H1 (cell line): ENCODE measurements around the gene VMP1. TPM values are rescaled to one million over a fixed set of nuclear protein-coding genes. Genes with fewer than 3 reads are reported as not detected.

Experiments used
- CEBPB ChIP-seq: IDR thresholded peaks from 2 replicates; pipeline ENCODE4 v1.6.1; 2012; ENCODE audit warnings: low read depth, low read length
- CTBP2 ChIP-seq: IDR thresholded peaks from 2 replicates; pipeline ENCODE4 v1.7.0; 2011; ENCODE audit warnings: borderline replicate concordance, mild to moderate bottlenecking, moderate library complexity, mixed read lengths, low read length; ENCODE audit not compliant: insufficient read depth, insufficient read length
- EP300 ChIP-seq, 2 experiments: IDR thresholded peaks; 1 replicate in 1 of 2; 2 replicates in 1 of 2; pipeline ENCODE4 v1.6.1; 2011 to 2012; ENCODE audit warnings: low read depth in 2 of 2, low read length in 2 of 2, mild to moderate bottlenecking in 2 of 2, borderline replicate concordance in 1 of 2, inconsistent platforms in 1 of 2, moderate library complexity in 1 of 2
- MAFK ChIP-seq: IDR thresholded peaks from 2 replicates; pipeline ENCODE4 v1.6.1; 2012; ENCODE audit warnings: low read depth, mild to moderate bottlenecking, improper control_type of control experiment, low read length
- NANOG ChIP-seq: IDR thresholded peaks from 2 replicates; pipeline ENCODE4 v1.6.1; 2011; ENCODE audit warnings: low read length, low read depth, mild to moderate bottlenecking, inconsistent platforms; ENCODE audit not compliant: insufficient read depth, poor library complexity, severe bottlenecking
- RFX5 ChIP-seq: IDR thresholded peaks from 2 replicates; pipeline ENCODE4 v1.6.1; 2011; ENCODE audit warnings: low read depth, low read length, improper control_type of control experiment, borderline replicate concordance
- RXRA ChIP-seq: IDR thresholded peaks from 2 replicates; pipeline ENCODE4 v1.6.1; 2011; ENCODE audit warnings: low read depth, mild to moderate bottlenecking, low read length, moderate library complexity; ENCODE audit not compliant: insufficient read depth
- SIRT6 ChIP-seq: IDR thresholded peaks from one replicate; pipeline ENCODE4 v1.7.1; 2012; ENCODE audit warnings: low read length, inconsistent platforms
- SP2 ChIP-seq: IDR thresholded peaks from 2 replicates; pipeline ENCODE4 v1.6.1; 2012; ENCODE audit warnings: mild to moderate bottlenecking, low read length, inconsistent platforms
- TBP ChIP-seq: IDR thresholded peaks from 2 replicates; pipeline ENCODE4 v1.6.1; 2011; ENCODE audit warnings: low read depth, low read length, improper control_type of control experiment
- polyA plus RNA-seq, 7 experiments: library from polyadenylated mRNA; depleted of rRNA in 3 of 7; stranded (reverse) in 5 of 7; unstranded in 2 of 7; fragments of >200 nt in 5 of 7; fragments of 200-250 nt in 2 of 7; gene quantifications; 1 replicate in 5 of 7; 2 replicates in 1 of 7; 4 replicates in 1 of 7; pipeline versions ENCODE4 v1.2.1 to v1.2.3, GENCODE V29; 2011 to 2013; ENCODE audit warnings: missing spikeins in 2 of 7, mixed read lengths in 2 of 7
- total RNA-seq: library from RNA; stranded (reverse); fragmentation: NEBNext Ultra II Directional; extraction: Animal tissue kit (Norgen Biotek cat#: 25700); gene quantifications from 2 replicates; pipeline ENCODE4 v1.2.1, GENCODE V29; 2021
- TF ChIP-seq, protein P1 (sequence below): fragments of 300-600 bp; sonication (generic); IDR thresholded peaks from 2 replicates; pipeline ENCODE4 v1.7.1; 2012; ENCODE audit warnings: low read length, moderate library complexity, mild to moderate bottlenecking, inconsistent platforms; ENCODE audit not compliant: insufficient replicate concordance
- TF ChIP-seq, protein P2 (sequence below): IDR thresholded peaks from 2 replicates; pipeline ENCODE4 v1.6.1; 2012; ENCODE audit warnings: inconsistent platforms

Gene VMP1
- total and polyA plus RNA-seq, 2 of the 8 experiments (the other 6 are each of a cell fraction or from before 2014, with no cell fraction given): 45.0 to 92.7 TPM

DNA sequence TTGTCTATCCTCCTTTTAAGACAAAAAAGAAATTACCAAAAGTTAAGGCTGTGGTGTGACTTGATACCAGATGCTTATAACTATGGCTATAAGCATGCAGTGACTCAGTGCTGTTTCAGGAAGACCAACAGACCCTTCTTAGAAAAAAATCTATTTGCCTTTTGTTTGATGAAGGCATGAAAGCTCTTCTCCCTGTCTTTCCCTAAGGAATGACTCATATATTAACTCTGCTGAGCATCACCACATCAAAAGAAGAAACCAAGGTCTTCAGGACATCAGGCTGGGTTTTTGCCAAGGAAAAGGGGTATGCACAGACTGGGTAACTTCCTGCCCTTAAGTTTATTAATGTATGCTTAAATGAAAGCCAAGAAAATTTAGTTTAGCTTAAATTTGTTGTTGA, 47.1 kb downstream of the VMP1 start (continued):
- TF ChIP-seq, protein P1, sequence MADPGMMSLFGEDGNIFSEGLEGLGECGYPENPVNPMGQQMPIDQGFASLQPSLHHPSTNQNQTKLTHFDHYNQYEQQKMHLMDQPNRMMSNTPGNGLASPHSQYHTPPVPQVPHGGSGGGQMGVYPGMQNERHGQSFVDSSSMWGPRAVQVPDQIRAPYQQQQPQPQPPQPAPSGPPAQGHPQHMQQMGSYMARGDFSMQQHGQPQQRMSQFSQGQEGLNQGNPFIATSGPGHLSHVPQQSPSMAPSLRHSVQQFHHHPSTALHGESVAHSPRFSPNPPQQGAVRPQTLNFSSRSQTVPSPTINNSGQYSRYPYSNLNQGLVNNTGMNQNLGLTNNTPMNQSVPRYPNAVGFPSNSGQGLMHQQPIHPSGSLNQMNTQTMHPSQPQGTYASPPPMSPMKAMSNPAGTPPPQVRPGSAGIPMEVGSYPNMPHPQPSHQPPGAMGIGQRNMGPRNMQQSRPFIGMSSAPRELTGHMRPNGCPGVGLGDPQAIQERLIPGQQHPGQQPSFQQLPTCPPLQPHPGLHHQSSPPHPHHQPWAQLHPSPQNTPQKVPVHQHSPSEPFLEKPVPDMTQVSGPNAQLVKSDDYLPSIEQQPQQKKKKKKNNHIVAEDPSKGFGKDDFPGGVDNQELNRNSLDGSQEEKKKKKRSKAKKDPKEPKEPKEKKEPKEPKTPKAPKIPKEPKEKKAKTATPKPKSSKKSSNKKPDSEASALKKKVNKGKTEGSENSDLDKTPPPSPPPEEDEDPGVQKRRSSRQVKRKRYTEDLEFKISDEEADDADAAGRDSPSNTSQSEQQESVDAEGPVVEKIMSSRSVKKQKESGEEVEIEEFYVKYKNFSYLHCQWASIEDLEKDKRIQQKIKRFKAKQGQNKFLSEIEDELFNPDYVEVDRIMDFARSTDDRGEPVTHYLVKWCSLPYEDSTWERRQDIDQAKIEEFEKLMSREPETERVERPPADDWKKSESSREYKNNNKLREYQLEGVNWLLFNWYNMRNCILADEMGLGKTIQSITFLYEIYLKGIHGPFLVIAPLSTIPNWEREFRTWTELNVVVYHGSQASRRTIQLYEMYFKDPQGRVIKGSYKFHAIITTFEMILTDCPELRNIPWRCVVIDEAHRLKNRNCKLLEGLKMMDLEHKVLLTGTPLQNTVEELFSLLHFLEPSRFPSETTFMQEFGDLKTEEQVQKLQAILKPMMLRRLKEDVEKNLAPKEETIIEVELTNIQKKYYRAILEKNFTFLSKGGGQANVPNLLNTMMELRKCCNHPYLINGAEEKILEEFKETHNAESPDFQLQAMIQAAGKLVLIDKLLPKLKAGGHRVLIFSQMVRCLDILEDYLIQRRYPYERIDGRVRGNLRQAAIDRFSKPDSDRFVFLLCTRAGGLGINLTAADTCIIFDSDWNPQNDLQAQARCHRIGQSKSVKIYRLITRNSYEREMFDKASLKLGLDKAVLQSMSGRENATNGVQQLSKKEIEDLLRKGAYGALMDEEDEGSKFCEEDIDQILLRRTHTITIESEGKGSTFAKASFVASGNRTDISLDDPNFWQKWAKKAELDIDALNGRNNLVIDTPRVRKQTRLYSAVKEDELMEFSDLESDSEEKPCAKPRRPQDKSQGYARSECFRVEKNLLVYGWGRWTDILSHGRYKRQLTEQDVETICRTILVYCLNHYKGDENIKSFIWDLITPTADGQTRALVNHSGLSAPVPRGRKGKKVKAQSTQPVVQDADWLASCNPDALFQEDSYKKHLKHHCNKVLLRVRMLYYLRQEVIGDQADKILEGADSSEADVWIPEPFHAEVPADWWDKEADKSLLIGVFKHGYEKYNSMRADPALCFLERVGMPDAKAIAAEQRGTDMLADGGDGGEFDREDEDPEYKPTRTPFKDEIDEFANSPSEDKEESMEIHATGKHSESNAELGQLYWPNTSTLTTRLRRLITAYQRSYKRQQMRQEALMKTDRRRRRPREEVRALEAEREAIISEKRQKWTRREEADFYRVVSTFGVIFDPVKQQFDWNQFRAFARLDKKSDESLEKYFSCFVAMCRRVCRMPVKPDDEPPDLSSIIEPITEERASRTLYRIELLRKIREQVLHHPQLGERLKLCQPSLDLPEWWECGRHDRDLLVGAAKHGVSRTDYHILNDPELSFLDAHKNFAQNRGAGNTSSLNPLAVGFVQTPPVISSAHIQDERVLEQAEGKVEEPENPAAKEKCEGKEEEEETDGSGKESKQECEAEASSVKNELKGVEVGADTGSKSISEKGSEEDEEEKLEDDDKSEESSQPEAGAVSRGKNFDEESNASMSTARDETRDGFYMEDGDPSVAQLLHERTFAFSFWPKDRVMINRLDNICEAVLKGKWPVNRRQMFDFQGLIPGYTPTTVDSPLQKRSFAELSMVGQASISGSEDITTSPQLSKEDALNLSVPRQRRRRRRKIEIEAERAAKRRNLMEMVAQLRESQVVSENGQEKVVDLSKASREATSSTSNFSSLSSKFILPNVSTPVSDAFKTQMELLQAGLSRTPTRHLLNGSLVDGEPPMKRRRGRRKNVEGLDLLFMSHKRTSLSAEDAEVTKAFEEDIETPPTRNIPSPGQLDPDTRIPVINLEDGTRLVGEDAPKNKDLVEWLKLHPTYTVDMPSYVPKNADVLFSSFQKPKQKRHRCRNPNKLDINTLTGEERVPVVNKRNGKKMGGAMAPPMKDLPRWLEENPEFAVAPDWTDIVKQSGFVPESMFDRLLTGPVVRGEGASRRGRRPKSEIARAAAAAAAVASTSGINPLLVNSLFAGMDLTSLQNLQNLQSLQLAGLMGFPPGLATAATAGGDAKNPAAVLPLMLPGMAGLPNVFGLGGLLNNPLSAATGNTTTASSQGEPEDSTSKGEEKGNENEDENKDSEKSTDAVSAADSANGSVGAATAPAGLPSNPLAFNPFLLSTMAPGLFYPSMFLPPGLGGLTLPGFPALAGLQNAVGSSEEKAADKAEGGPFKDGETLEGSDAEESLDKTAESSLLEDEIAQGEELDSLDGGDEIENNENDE: no peak
- no peak for TF ChIP-seq CTBP2
- no peak for TF ChIP-seq TBP
- TF ChIP-seq, protein P2, sequence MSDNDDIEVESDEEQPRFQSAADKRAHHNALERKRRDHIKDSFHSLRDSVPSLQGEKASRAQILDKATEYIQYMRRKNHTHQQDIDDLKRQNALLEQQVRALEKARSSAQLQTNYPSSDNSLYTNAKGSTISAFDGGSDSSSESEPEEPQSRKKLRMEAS: no peak
- TF ChIP-seq EP300 (IDR thresholded peaks at IDR 0.05; ENCODE audit: borderline replicate concordance in 1 of 2, low read depth in 2 of 2, low read length in 2 of 2): no peak
- no peak for TF ChIP-seq NANOG
- no peak for TF ChIP-seq SIRT6
- TF ChIP-seq RFX5: no peak
- TF ChIP-seq CEBPB: no peak
- no peak for TF ChIP-seq SP2
- TF ChIP-seq RXRA: no peak
- TF ChIP-seq MAFK: no peak
